Peyer's patch (tissue), 4 donors: ENCODE measurements around the gene KAZN. TPM values are rescaled to one million over a fixed set of nuclear protein-coding genes. Genes with fewer than 3 reads are reported as not detected.

Experiments used
- DNase-seq, 3 donors: peaks; one replicate each; pipeline ENCODE4 v3.0.0-alpha.2; 2017 to 2019
- H3K27ac ChIP-seq, 4 donors: fragments of 200-600 bp; sonication (generic); one replicate each; pipeline ENCODE4 v1.5.1; 2016 to 2019
- H3K27me3 ChIP-seq, 2 donors: fragments of 200-600 bp; sonication (generic); one replicate each; pipeline ENCODE4 v1.5.1; 2019
- H3K36me3 ChIP-seq, 3 donors: fragments of 200-600 bp; sonication (generic); one replicate each; pipeline ENCODE4 v1.5.1; 2016 to 2019
- H3K4me1 ChIP-seq, 4 donors: fragments of 200-600 bp; sonication (generic); one replicate each; pipeline ENCODE4 v1.5.1; 2016 to 2019
- H3K4me3 ChIP-seq, 4 donors: fragments of 200-600 bp; sonication (generic); 1 replicate in 3 of 4; 2 replicates in 1 of 4; pipeline ENCODE4 v1.5.1; 2016 to 2019; ENCODE audit warnings: mild to moderate bottlenecking in 1 of 4
- H3K9me3 ChIP-seq, 4 donors: fragments of 200-600 bp; sonication (generic); one replicate each; pipeline ENCODE4 v1.5.1; 2016 to 2019; ENCODE audit warnings: mild to moderate bottlenecking in 1 of 4
- CTCF ChIP-seq, 6 experiments: fragments of 450-650 bp in 4 of 6; fragments of 200-600 bp in 2 of 6; sonication (generic) in 1 of 6; IDR thresholded peaks; one replicate each; pipeline ENCODE4 v1.5.1; 2017 to 2019; ENCODE audit warnings: antibody characterized with exemption in 6 of 6, mild to moderate bottlenecking in 3 of 6, moderate library complexity in 1 of 6
- POLR2A ChIP-seq, 2 donors: fragments of 450-650 bp; IDR thresholded peaks; one replicate each; pipeline ENCODE4 v1.5.1; 2017; ENCODE audit warnings: antibody characterized with exemption in 2 of 2, mild to moderate bottlenecking in 2 of 2, moderate library complexity in 2 of 2
- total RNA-seq, 4 donors: library from RNA; depleted of rRNA; stranded (reverse); fragments of >200 nt; gene quantifications; one replicate each; pipeline ENCODE4 v1.1.0, GENCODE V29; 2016

The KAZN gene
- total RNA-seq, 4 donors from 2014 or later, result 14.9 to 25.5 (median 21.7) TPM

GRCh38 chr1:14634486-14634885 is 36.0 kb downstream of the KAZN start:
- no peak for DNase-seq
- H3K4me1 ChIP-seq, result no peaks in the 10 kb centered on the region

GRCh38 chr1:14635421-14635820 is 36.9 kb downstream of the KAZN start:
- no peak overlapping the region for H3K4me3 ChIP-seq
- H3K4me1 ChIP-seq, result no peaks in the 10 kb centered on the region
- H3K27ac ChIP-seq, result no peak overlapping the region
- no peaks in the 10 kb centered on the region for H3K9me3 ChIP-seq
- H3K27me3 ChIP-seq, result no peaks in the 10 kb centered on the region
- no peaks in the 10 kb centered on the region for H3K36me3 ChIP-seq
- TF ChIP-seq CTCF (IDR thresholded peaks at IDR 0.05) (no peak), POLR2A (IDR thresholded peaks at IDR 0.05) (no peak)
- DNase-seq, result no peak

More at GRCh38 chr1:14634486-14634885, 36.0 kb downstream of the KAZN start:
- TF ChIP-seq POLR2A (IDR thresholded peaks at IDR 0.05), result no peak
- no peak for TF ChIP-seq CTCF (IDR thresholded peaks at IDR 0.05)
- Histone ChIP-seq H3K27me3 (no peaks in the 10 kb centered on the region), H3K36me3 (no peaks in the 10 kb centered on the region), H3K9me3 (no peaks in the 10 kb centered on the region), H3K4me3 (no peak overlapping the region), H3K27ac (no peak overlapping the region)

GRCh38 chr1:14636897-14637632 is 38.6 kb downstream of the KAZN start:
- TF ChIP-seq CTCF (IDR thresholded peaks at IDR 0.05) (no peak), POLR2A (IDR thresholded peaks at IDR 0.05) (no peak)
- no peaks in the 10 kb centered on the region for H3K27me3 ChIP-seq
- H3K4me1 ChIP-seq, result no peaks in the 10 kb centered on the region
- H3K4me3 ChIP-seq, result no peak overlapping the region
- H3K36me3 ChIP-seq, result no peaks in the 10 kb centered on the region
- no peaks in the 10 kb centered on the region for H3K9me3 ChIP-seq
- no peak overlapping the region for H3K27ac ChIP-seq
- DNase-seq, result no peak

GRCh38 chr1:14639291-14640050 is 41.0 kb downstream of the KAZN start:
- H3K27ac ChIP-seq, result no peak overlapping the region
- no peak overlapping the region for H3K4me3 ChIP-seq
- no peaks in the 10 kb centered on the region for H3K9me3 ChIP-seq
- H3K27me3 ChIP-seq, result no peaks in the 10 kb centered on the region
- H3K4me1 ChIP-seq, result no peaks in the 10 kb centered on the region
- no peaks in the 10 kb centered on the region for H3K36me3 ChIP-seq
- DNase-seq, result no peak
- no peak for TF ChIP-seq POLR2A (IDR thresholded peaks at IDR 0.05)

GRCh38 chr1:14642712-14643111 is 44.2 kb downstream of the KAZN start:
- H3K9me3 ChIP-seq, result no peaks in the 10 kb centered on the region
- H3K4me3 ChIP-seq, result no peak overlapping the region
- no peaks in the 10 kb centered on the region for H3K4me1 ChIP-seq
- no peak for DNase-seq
- no peak overlapping the region for H3K27ac ChIP-seq
- H3K27me3 ChIP-seq, result no peaks in the 10 kb centered on the region
- H3K36me3 ChIP-seq, result no peaks in the 10 kb centered on the region
- TF ChIP-seq POLR2A (IDR thresholded peaks at IDR 0.05) (no peak), CTCF (IDR thresholded peaks at IDR 0.05) (no peak)

GRCh38 chr1:14646973-14647372 is 48.5 kb downstream of the KAZN start:
- Histone ChIP-seq H3K4me1 (no peaks in the 10 kb centered on the region), H3K36me3 (no peaks in the 10 kb centered on the region), H3K27ac (no peak overlapping the region), H3K4me3 (no peak overlapping the region), H3K27me3 (no peaks in the 10 kb centered on the region), H3K9me3 (no peaks in the 10 kb centered on the region)
- TF ChIP-seq POLR2A (IDR thresholded peaks at IDR 0.05) (no peak), CTCF (IDR thresholded peaks at IDR 0.05) (no peak)
- no peak for DNase-seq
